GM11168 (cell line): Measurements from ENCODE around the gene PPIP5K1.
"Not testable (repeated sequence)": the region's sequence is repeated elsewhere in the genome, so short reads cannot be mapped to it uniquely, and the experiment has no call there.

Source experiments
- in situ Hi-C: fragments of 300-500 bp; cut with MboI; formaldehyde crosslinking; loops from one replicate; pipeline ENCODE4 v1.12.0; 2022; ENCODE audit warnings: low sequenced_read_pairs; ENCODE audit not compliant: unreplicated experiment

PPIP5K1 gene

GRCh38 chr15:43589778-43590466, at the start of gene PPIP5K1:
Gene PPIP5K1, minus strand, starts transcription at chr15:43590208. Its CDS starts 5,704 bp downstream, at chr15:43584504.
- in situ Hi-C loops = not testable (repeated sequence)

GRCh38 chr15:43638464-43639204, 48.6 kb upstream of the PPIP5K1 start:
- in situ Hi-C loops = loop anchor here (5.0 kb wide), 1 partner anchor 94 kb away; no protein-coding TSS in a partner anchor

- in situ Hi-C loops = not testable (repeated sequence)
Observed at GRCh38 chr15:43626937-43627336, 36.9 kb upstream of the PPIP5K1 start.

- in situ Hi-C loops = no loop called here
Observed at GRCh38 chr15:43625106-43625505, 35.1 kb upstream of the PPIP5K1 start.

- in situ Hi-C loops = not testable (repeated sequence)
Observed at GRCh38 chr15:43622068-43622799, 32.2 kb upstream of the PPIP5K1 start.

- in situ Hi-C loops = not testable (repeated sequence)
Observed at GRCh38 chr15:43618700-43619099, 28.7 kb upstream of the PPIP5K1 start, which contains the start of gene STRC. Gene STRC, minus strand, starts transcription at chr15:43618800. Its CDS starts 78 bp downstream, at chr15:43618722.

GRCh38 chr15:43617750-43618149, 27.7 kb upstream of the PPIP5K1 start:
- in situ Hi-C loops = not testable (repeated sequence)

GRCh38 chr15:43602233-43602632, 12.2 kb upstream of the PPIP5K1 start:
- in situ Hi-C loops = loop anchor here (5.0 kb wide), 1 partner anchor 100 kb away; no protein-coding TSS in a partner anchor

- in situ Hi-C loops = loop anchor here (5.0 kb wide), 1 partner anchor 102 kb away; no protein-coding TSS in a partner anchor
Observed at GRCh38 chr15:43600200-43600599, 10.2 kb upstream of the PPIP5K1 start.

GRCh38 chr15:43599131-43599530, 9.1 kb upstream of the PPIP5K1 start:
- in situ Hi-C loops = not testable (repeated sequence)

- in situ Hi-C loops = not testable (repeated sequence)
Observed at GRCh38 chr15:43593328-43594190, 3.6 kb upstream of the PPIP5K1 start, which contains the start of gene CKMT1B. Gene CKMT1B, plus strand, starts transcription at chr15:43594027. Its CDS starts 192 bp downstream, at chr15:43594219.

GRCh38 chr15:43592841-43593240, 2.8 kb upstream of the PPIP5K1 start:
- in situ Hi-C loops = not testable (repeated sequence)

GRCh38 chr15:43574607-43575006, 15.4 kb downstream of the PPIP5K1 start:
- in situ Hi-C loops = not testable (repeated sequence)

GRCh38 chr15:43566615-43567014, 23.4 kb downstream of the PPIP5K1 start:
- in situ Hi-C loops = not testable (repeated sequence)

GRCh38 chr15:43563793-43564192, 26.2 kb downstream of the PPIP5K1 start:
- in situ Hi-C loops = not testable (repeated sequence)

GRCh38 chr15:43562753-43563152, 27.3 kb downstream of the PPIP5K1 start:
- in situ Hi-C loops = not testable (repeated sequence)

- in situ Hi-C loops = loop anchor here (10.0 kb wide), 1 partner anchor 112 kb away; no protein-coding TSS in a partner anchor
Observed at GRCh38 chr15:43552986-43553385, 37.0 kb downstream of the PPIP5K1 start.

GRCh38 chr15:43552256-43552655, 37.8 kb downstream of the PPIP5K1 start:
- in situ Hi-C loops = loop anchor here (10.0 kb wide), 1 partner anchor 113 kb away; no protein-coding TSS in a partner anchor
